CD4-positive, alpha-beta T cell (primary cell): Measurements from ENCODE around the gene CCDC12. TPM values are rescaled to one million over a fixed set of nuclear protein-coding genes. Genes with fewer than 3 reads are reported as not detected.

ENCODE experiments used
- ATAC-seq: fragments of 200-7000 bp; cut with Tn5 transposase; one replicate; pipeline ENCODE4 v1.10.0; 2022; ENCODE audit warnings: mild to moderate bottlenecking; ENCODE audit not compliant: poor library complexity
- CTCF ChIA-PET: fragments of 350-600 bp; sonication (Branson Sonifier 250); formaldehyde crosslinking; loops from one replicate; lab custom pipeline; 2021; ENCODE audit warnings: antibody characterized with exemption, inconsistent platforms; lab: Charles Lee
- POLR2A ChIA-PET: fragments of 350-600 bp; sonication (Branson Sonifier 250); formaldehyde crosslinking; loops from one replicate; lab custom pipeline; 2021; ENCODE audit warnings: antibody characterized with exemption, inconsistent platforms; lab: Charles Lee
- DNase-seq, 14 experiments: peaks; one replicate each; pipeline ENCODE4 v3.0.0-alpha.2; 2013 to 2020; ENCODE audit warnings: mixed read lengths in 2 of 14
- H3K27ac ChIP-seq, 2 donors: one replicate each; pipeline versions ENCODE4 v1.5.1 to v1.7.0; 2013; ENCODE audit warnings: low read length in 2 of 2, low read depth in 1 of 2, mild to moderate bottlenecking in 1 of 2
- H3K27me3 ChIP-seq, 2 experiments: 1 replicate in 1 of 2; 2 replicates in 1 of 2; pipeline versions ENCODE4 v1.6.1 to v1.7.0; 2013; ENCODE audit warnings: low read length in 2 of 2, control low read depth in 1 of 2, mild to moderate bottlenecking in 1 of 2, moderate library complexity in 1 of 2; ENCODE audit not compliant: insufficient read depth in 2 of 2, control insufficient read depth in 1 of 2
- H3K36me3 ChIP-seq: one replicate; pipeline ENCODE4 v1.6.1; 2013; ENCODE audit warnings: low read length, control low read depth; ENCODE audit not compliant: insufficient read depth
- H3K4me1 ChIP-seq: one replicate; pipeline ENCODE4 v1.6.1; 2013; ENCODE audit warnings: low read length, control low read depth; ENCODE audit not compliant: insufficient read depth
- H3K4me3 ChIP-seq: one replicate; pipeline ENCODE4 v1.5.1; 2013; ENCODE audit warnings: mild to moderate bottlenecking, low read length, moderate library complexity
- H3K9me3 ChIP-seq, 2 experiments: 1 replicate in 1 of 2; 2 replicates in 1 of 2; pipeline versions ENCODE4 v1.6.1 to v1.7.0; 2013; ENCODE audit warnings: low read length in 2 of 2, mild to moderate bottlenecking in 2 of 2, control low read depth in 1 of 2, moderate library complexity in 1 of 2; ENCODE audit not compliant: control insufficient read depth in 1 of 2, insufficient read depth in 1 of 2
- H3K27ac Mint-ChIP-seq: one replicate; pipeline ENCODE4 v1.8.0; 2020; ENCODE audit warnings: mixed read lengths
- H3K27me3 Mint-ChIP-seq: one replicate; pipeline ENCODE4 v1.8.0; 2021; ENCODE audit warnings: mixed read lengths
- H3K36me3 Mint-ChIP-seq: one replicate; pipeline ENCODE4 v1.8.0; 2021; ENCODE audit warnings: low read depth, mixed read lengths
- H3K4me1 Mint-ChIP-seq: one replicate; pipeline ENCODE4 v1.8.0; 2021; ENCODE audit warnings: low read depth, mixed read lengths
- H3K4me3 Mint-ChIP-seq: one replicate; pipeline ENCODE4 v1.8.0; 2020; ENCODE audit warnings: mild to moderate bottlenecking, mixed read lengths
- H3K9me3 Mint-ChIP-seq: one replicate; pipeline ENCODE4 v1.8.0; 2020; ENCODE audit warnings: mixed read lengths
- CTCF ChIP-seq: fragments of 200-600 bp; IDR thresholded peaks from one replicate; pipeline ENCODE4 v1.8.0; 2022; ENCODE audit warnings: antibody characterized with exemption, mild to moderate bottlenecking
- intact Hi-C, 2 experiments: fragments of 100-400 bp; cut with DNase I in 1 of 2; cut with micrococcal nuclease in 1 of 2; formaldehyde crosslinking; loops; one replicate each; pipeline versions ENCODE4 v1.15.1 to v1.9.0; 2023 to 2025; cut with DNase I, micrococcal nuclease
- total RNA-seq, 174 experiments: library from RNA in 2 of 174; stranded (reverse) in 2 of 174; gene quantifications; one replicate each; pipeline ENCODE4 v1.2.3 and lab custom pipeline; 2021 to 2026

The CCDC12 gene
- total RNA-seq, 2 experiments from 2014 or later = 57.5 to 59.5 TPM

- H3K4me3 ChIP-seq = no peak overlapping the region
- H3K27me3 ChIP-seq = no peaks in the 10 kb centered on the region
- ChIA-PET POLR2A (no interaction called here), CTCF (interaction anchor here (1.8 kb wide), 1 partner anchor 12 kb away, joined by 6 read pairs; no protein-coding TSS in a partner anchor)
- no peak overlapping the region for H3K27ac ChIP-seq
- no peak for ATAC-seq
- Mint-ChIP-seq H3K4me1 (peaks cover 20% of the 10 kb centered on the region), H3K27ac (no peak overlapping the region), H3K36me3 (peaks cover 89% of the 10 kb centered on the region), H3K27me3 (no peaks in the 10 kb centered on the region), H3K4me3 (no peak overlapping the region), H3K9me3 (no peaks in the 10 kb centered on the region)
- no peak for DNase-seq
- no peak for TF ChIP-seq CTCF
- H3K36me3 ChIP-seq = peaks cover 91% of the 10 kb centered on the region
- intact Hi-C loops = loop anchor here (2.0 to 5.0 kb wide), 2 partner anchors 77 to 400 kb away; no protein-coding TSS in a partner anchor
- peaks cover 29% of the 10 kb centered on the region for H3K4me1 ChIP-seq
- H3K9me3 ChIP-seq = no peaks in the 10 kb centered on the region
Observed at GRCh38 chr3:46921871-46922271, 54.7 kb downstream of the CCDC12 start.

GRCh38 chr3:46921041-46921440, 55.5 kb downstream of the CCDC12 start:
- Histone ChIP-seq H3K36me3 (peaks cover 83% of the 10 kb centered on the region), H3K27ac (no peak overlapping the region), H3K27me3 (no peaks in the 10 kb centered on the region), H3K4me1 (peaks cover 21% of the 10 kb centered on the region), H3K9me3 (no peaks in the 10 kb centered on the region), H3K4me3 (no peak overlapping the region)
- no peak overlapping the region for H3K4me3 Mint-ChIP-seq
- ChIA-PET POLR2A (no interaction called here), CTCF (interaction anchor here (0.6 to 1.8 kb wide), 2 partner anchors 8 to 11 kb away, joined by 3 to 6 read pairs; no protein-coding TSS in a partner anchor)
- H3K27ac Mint-ChIP-seq = no peak overlapping the region
- no peak for DNase-seq
- intact Hi-C loops = loop anchor here in 1 of 2 experiments (5.0 kb wide), 1 partner anchor 401 kb away; no protein-coding TSS in a partner anchor
- peaks cover 89% of the 10 kb centered on the region for H3K36me3 Mint-ChIP-seq
- no peak for TF ChIP-seq CTCF
- no peak for ATAC-seq
- peaks cover 12% of the 10 kb centered on the region for H3K4me1 Mint-ChIP-seq
- H3K9me3 Mint-ChIP-seq = no peaks in the 10 kb centered on the region
- no peaks in the 10 kb centered on the region for H3K27me3 Mint-ChIP-seq

- Histone ChIP-seq H3K27me3 (no peaks in the 10 kb centered on the region), H3K4me3 (no peak overlapping the region), H3K4me1 (peaks cover 5% of the 10 kb centered on the region), H3K36me3 (peaks cover 60% of the 10 kb centered on the region), H3K27ac (no peak overlapping the region), H3K9me3 (no peaks in the 10 kb centered on the region)
- DNase-seq = no peak
- ChIA-PET POLR2A (no interaction called here), CTCF (interaction anchor here (0.5 to 2.2 kb wide), 4 partner anchors 9 to 115 kb away, joined by 3 to 8 read pairs (median 4); no protein-coding TSS in a partner anchor)
- Mint-ChIP-seq H3K36me3 (peaks cover 80% of the 10 kb centered on the region), H3K27me3 (no peaks in the 10 kb centered on the region), H3K4me3 (no peak overlapping the region), H3K4me1 (peaks cover 16% of the 10 kb centered on the region), H3K27ac (no peak overlapping the region), H3K9me3 (no peaks in the 10 kb centered on the region)
- no peak for ATAC-seq
- intact Hi-C loops = no loop called here
- TF ChIP-seq CTCF = no peak
Observed at GRCh38 chr3:46918634-46919033, 57.9 kb downstream of the CCDC12 start.
